Thyroid gland (tissue), 4 donors: ENCODE results near the gene TCAP. TPM values are rescaled to one million over a fixed set of nuclear protein-coding genes. Genes with fewer than 3 reads are reported as not detected.
"Not testable (repeated sequence)": the region's sequence is repeated elsewhere in the genome, so short reads cannot be mapped to it uniquely, and the experiment has no call there.

Source experiments
- DNase-seq, 2 donors: peaks; one replicate each; pipeline ENCODE4 v3.0.0-alpha.2; 2019
- H3K27ac ChIP-seq, 3 donors: fragments of 200-600 bp; sonication (generic); 1 replicate in 2 of 3; 2 replicates in 1 of 3; pipeline ENCODE4 v1.5.1; 2016 to 2019; ENCODE audit warnings: mild to moderate bottlenecking in 1 of 3, moderate library complexity in 1 of 3
- H3K27me3 ChIP-seq: fragments of 200-600 bp; sonication (generic); one replicate; pipeline ENCODE4 v1.5.1; 2019
- H3K36me3 ChIP-seq, 2 donors: fragments of 200-600 bp; sonication (generic); one replicate each; pipeline ENCODE4 v1.5.1; 2016 to 2019
- H3K4me1 ChIP-seq, 2 donors: fragments of 200-600 bp; sonication (generic); one replicate each; pipeline ENCODE4 v1.5.1; 2017 to 2019
- H3K4me3 ChIP-seq, 3 donors: fragments of 200-600 bp; sonication (generic); replicated peaks in 1 of 3; 1 replicate in 2 of 3; 2 replicates in 1 of 3; pipeline ENCODE4 v1.5.1; 2016; ENCODE audit warnings: mild to moderate bottlenecking in 1 of 3
- H3K9me3 ChIP-seq: fragments of 200-600 bp; sonication (generic); one replicate; pipeline ENCODE4 v1.5.1; 2017
- POLR2A ChIP-seq, 2 donors: fragments of 450-650 bp; IDR thresholded peaks; one replicate each; pipeline ENCODE4 v1.6.1; 2017; ENCODE audit warnings: antibody characterized with exemption in 2 of 2, mild to moderate bottlenecking in 2 of 2, moderate library complexity in 1 of 2
- WGBS, 2 donors: methylation state at CpG; one replicate each; pipeline ENCODE4 v1.1.5; 2017; 5-methylcytosine and 5-hydroxymethylcytosine counted together
- intact Hi-C: fragments of 100-400 bp; cut with DNase I; formaldehyde crosslinking; loops from one replicate; pipeline ENCODE4 v1.15.1; 2023
- total RNA-seq, 4 donors: library from RNA; depleted of rRNA; stranded (reverse); fragments of >200 nt; gene quantifications; one replicate each; pipeline ENCODE4 v1.2.3, GENCODE V29; 2016
- TF ChIP-seq, protein P1 (sequence below), 6 experiments: fragments of 200-600 bp in 3 of 6; fragments of 450-650 bp in 3 of 6; sonication (generic) in 3 of 6; IDR thresholded peaks; one replicate each; pipeline ENCODE4 v1.5.1; 2016 to 2019; ENCODE audit warnings: antibody characterized with exemption in 6 of 6, mild to moderate bottlenecking in 2 of 6, inconsistent platforms in 1 of 6, moderate library complexity in 1 of 6

The TCAP gene
- total RNA-seq, 4 donors from 2014 or later, result 0.63 to 2.1 (median 1.5) TPM

DNA sequence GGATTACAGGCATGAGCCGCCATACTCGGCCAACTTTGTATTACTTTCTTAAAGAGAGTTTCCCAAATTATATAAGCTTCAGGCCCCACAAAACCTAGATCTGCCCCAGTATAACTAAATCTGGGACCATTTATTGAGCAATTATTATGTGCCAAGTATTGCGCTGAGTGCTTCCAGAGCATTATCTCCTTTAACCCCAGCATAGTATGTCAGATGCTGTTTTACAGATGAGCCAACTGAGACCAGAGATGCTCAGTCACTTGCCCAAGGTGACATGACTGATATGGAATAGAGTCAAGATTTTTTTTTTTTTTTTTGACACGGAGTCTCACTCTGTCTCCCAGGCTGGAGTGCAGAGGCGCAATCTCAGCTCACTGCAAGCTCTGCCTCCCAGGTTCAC lies 32.8 kb downstream of the TCAP start:
- H3K4me1 ChIP-seq, result peaks cover 16 to 25% of the 10 kb centered on the region in 2 donors

DNA sequence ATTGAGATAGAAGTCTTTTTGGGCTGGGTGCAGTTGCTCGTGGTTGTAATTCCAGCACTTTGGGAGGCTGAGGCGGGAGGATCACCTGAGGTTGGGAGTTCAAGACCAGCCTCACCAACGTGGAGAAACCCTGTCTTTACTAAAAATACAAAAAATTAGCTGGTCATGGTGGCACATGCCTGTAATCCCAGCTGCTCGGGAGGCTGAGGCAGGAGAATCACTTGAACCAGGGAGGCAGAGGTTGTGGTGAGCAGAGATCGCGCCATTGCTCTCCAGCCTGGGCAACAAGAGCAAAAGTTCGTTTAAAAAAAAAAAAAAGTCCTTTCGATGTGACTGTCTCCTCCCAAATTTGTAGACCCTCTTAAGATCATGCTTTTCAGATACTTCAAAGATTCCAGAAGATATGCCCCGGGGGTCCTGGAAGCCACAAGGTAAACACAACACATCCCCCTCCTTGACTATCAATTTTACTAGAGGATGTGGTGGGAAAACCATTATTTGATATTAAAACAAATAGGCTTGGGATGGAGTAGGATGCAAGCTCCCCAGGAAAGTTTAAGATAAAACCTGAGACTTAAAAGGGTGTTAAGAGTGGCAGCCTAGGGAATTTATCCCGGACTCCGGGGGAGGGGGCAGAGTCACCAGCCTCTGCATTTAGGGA lies 34.1 kb downstream of the TCAP start:
- Histone ChIP-seq H3K4me3 (peak overlapping the region in 1 of 3 donors; percentile 91), H3K27ac (peak overlapping the region; percentile 76 to 97 (median 90)), H3K4me1 (peaks cover 29 to 38% of the 10 kb centered on the region in 2 donors)
- intact Hi-C loops, H3K36me3 ChIP-seq, DNase-seq, H3K27me3 ChIP-seq, H3K9me3 ChIP-seq: not testable (repeated sequence)
- WGBS, 2 donors, result 45 to 46% methylated on average over 11 of the region's 11 CpGs

More for the DNA sequence above, 32.8 kb downstream of the TCAP start:
- Histone ChIP-seq H3K27ac (no peak overlapping the region), H3K36me3 (no peaks in the 10 kb centered on the region), H3K4me3 (no peak overlapping the region), H3K27me3 (no peaks in the 10 kb centered on the region), H3K9me3 (no peaks in the 10 kb centered on the region)
- DNase-seq, result no peak
- 94 to 95% methylated on average over 5 of the region's 5 CpGs for WGBS, 2 donors
- no peak for TF ChIP-seq POLR2A (IDR thresholded peaks at IDR 0.05)
- TF ChIP-seq, protein P1, sequence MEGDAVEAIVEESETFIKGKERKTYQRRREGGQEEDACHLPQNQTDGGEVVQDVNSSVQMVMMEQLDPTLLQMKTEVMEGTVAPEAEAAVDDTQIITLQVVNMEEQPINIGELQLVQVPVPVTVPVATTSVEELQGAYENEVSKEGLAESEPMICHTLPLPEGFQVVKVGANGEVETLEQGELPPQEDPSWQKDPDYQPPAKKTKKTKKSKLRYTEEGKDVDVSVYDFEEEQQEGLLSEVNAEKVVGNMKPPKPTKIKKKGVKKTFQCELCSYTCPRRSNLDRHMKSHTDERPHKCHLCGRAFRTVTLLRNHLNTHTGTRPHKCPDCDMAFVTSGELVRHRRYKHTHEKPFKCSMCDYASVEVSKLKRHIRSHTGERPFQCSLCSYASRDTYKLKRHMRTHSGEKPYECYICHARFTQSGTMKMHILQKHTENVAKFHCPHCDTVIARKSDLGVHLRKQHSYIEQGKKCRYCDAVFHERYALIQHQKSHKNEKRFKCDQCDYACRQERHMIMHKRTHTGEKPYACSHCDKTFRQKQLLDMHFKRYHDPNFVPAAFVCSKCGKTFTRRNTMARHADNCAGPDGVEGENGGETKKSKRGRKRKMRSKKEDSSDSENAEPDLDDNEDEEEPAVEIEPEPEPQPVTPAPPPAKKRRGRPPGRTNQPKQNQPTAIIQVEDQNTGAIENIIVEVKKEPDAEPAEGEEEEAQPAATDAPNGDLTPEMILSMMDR (IDR thresholded peaks at IDR 0.05), result no peak
- intact Hi-C loops, result no loop called here

DNA sequence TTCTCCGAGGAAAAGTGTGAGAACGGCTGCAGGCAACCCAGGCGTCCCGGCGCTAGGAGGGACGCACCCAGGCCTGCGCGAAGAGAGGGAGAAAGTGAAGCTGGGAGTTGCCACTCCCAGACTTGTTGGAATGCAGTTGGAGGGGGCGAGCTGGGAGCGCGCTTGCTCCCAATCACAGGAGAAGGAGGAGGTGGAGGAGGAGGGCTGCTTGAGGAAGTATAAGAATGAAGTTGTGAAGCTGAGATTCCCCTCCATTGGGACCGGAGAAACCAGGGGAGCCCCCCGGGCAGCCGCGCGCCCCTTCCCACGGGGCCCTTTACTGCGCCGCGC lies 34.6 kb downstream of the TCAP start, which contains the start of gene ERBB2:
ERBB2 (plus strand) TSS at position 247 of the 330 bp plus-strand sequence. CDS start 175 bp downstream, outside the sequence.
- Histone ChIP-seq H3K36me3 (no peaks in the 10 kb centered on the region), H3K4me3 (peak within 1 kb of the TSS; percentile 13 to 91 (median 70)), H3K4me1 (peaks cover 34 to 43% of the 10 kb centered on the region in 2 donors), H3K9me3 (no peaks in the 10 kb centered on the region), H3K27ac (peak within 1 kb of the TSS; percentile 90 to 97 (median 92)), H3K27me3 (no peaks in the 10 kb centered on the region)
- intact Hi-C loops, result no loop called here
- 1 to 2% methylated on average over 16 to 17 of the region's 20 CpGs for WGBS, 2 donors
- TF ChIP-seq POLR2A (IDR thresholded peaks at IDR 0.05), result peak in 1 of 2 donors; percentile 94
- TF ChIP-seq, protein P1 (IDR thresholded peaks at IDR 0.05), result no peak
- peak; percentile 89 to 90 for DNase-seq

DNA sequence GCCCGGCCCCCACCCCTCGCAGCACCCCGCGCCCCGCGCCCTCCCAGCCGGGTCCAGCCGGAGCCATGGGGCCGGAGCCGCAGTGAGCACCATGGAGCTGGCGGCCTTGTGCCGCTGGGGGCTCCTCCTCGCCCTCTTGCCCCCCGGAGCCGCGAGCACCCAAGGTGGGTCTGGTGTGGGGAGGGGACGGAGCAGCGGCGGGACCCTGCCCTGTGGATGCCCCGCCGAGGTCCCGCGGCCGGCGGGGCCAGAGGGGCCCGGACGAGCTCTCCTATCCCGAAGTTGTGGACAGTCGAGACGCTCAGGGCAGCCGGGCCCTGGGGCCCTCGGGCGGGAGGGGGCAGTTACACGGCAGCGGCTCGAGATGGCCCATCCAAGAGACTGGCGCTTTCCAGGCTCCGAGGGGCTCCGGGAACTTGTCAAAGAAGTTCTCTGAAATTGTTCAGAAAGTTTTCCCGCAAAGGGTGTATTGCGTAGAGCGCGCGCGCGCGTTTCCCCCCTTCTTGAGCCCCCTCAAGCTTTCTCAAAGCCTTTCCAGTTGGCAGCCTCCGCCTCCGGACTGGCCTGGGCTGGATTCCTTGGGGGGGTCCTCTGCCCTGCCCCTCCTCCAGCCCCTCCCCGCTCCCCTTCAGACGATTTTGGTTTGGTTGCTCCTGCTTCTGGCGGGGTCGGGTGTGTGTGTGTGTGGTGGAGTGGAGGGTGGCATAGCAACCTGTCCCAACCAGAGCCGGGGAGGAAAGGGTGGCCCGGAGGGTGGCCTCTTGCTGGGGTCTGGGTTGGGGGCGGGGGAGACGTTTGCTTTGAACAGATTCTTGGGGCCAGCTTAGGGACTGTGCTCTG lies 35.2 kb downstream of the TCAP start:
- H3K4me1 ChIP-seq, result peaks cover 40 to 49% of the 10 kb centered on the region in 2 donors
- H3K27me3 ChIP-seq, result no peaks in the 10 kb centered on the region
- no peak for TF ChIP-seq POLR2A (IDR thresholded peaks at IDR 0.05)
- TF ChIP-seq, protein P1 (IDR thresholded peaks at IDR 0.05), result no peak
- WGBS, 2 donors, result 2 to 3% methylated on average over 26 to 38 of the region's 57 CpGs
- H3K4me3 ChIP-seq, result peak overlapping the region; percentile 13 to 91 (median 70)
- peak overlapping the region; percentile 90 to 97 (median 92) for H3K27ac ChIP-seq
- DNase-seq, result peak; percentile 64 to 67
- no peaks in the 10 kb centered on the region for H3K36me3 ChIP-seq
- intact Hi-C loops, result no loop called here
- no peaks in the 10 kb centered on the region for H3K9me3 ChIP-seq

DNA sequence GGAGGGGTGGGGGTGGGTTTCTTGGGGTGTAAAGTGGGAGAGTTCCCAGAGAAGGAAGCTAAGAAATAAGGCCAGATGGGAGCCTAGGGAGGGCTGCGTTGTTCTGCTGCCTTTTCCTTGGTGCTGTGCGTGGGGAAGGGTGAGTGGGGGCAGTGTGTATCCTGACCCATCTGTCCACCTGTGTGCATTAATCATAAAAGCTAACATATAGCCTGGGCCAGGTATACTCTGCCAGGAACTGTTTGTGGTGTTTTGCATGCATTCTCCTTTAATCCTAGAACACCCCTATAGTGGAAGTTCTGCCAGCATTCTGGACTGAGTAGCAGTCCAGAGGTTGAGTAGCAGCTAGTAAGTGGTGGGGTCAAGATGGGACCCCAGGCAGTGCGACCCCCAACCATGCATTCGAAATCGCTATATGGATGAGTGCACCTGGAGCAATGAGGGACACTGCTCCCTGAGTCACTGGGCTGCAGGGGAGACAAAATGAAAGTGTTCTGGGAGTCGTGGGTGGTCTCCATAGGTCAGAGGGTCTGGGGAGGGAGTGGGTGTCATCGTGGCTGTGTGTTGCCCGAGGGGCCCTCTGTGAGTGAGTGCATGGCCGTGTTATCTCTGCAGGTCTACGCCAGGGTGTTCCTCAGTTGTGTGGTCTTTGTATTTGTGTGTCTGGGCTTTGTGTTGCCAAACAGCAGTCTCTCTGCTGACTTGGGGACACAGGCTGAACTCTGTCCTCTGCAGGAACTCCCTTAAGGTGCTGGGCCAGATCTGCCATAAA lies 36.0 kb downstream of the TCAP start:
- WGBS, 2 donors, result 13 to 23% methylated on average over 10 of the region's 10 CpGs
- intact Hi-C loops, result no loop called here
- no peaks in the 10 kb centered on the region for H3K27me3 ChIP-seq
- H3K4me3 ChIP-seq, result peak overlapping the region; percentile 13 to 91 (median 70)
- no peaks in the 10 kb centered on the region for H3K36me3 ChIP-seq
- H3K9me3 ChIP-seq, result no peaks in the 10 kb centered on the region
- peak overlapping the region; percentile 90 to 97 (median 92) for H3K27ac ChIP-seq
- DNase-seq, result no peak
- TF ChIP-seq, protein P1 (IDR thresholded peaks at IDR 0.05), result no peak
- TF ChIP-seq POLR2A (IDR thresholded peaks at IDR 0.05), result no peak
- H3K4me1 ChIP-seq, result peaks cover 47 to 55% of the 10 kb centered on the region in 2 donors
